Ureter (tissue), 1 donor: Measurements from ENCODE around the gene RTL1. TPM values are rescaled to one million over a fixed set of nuclear protein-coding genes. Genes with fewer than 3 reads are reported as not detected.

ENCODE experiments used
- DNase-seq: peaks from one replicate; pipeline ENCODE4 v3.0.0-alpha.2; 2020; ENCODE audit warnings: low spot score
- total RNA-seq: library from RNA; stranded (reverse); gene quantifications from one replicate; pipeline ENCODE4 v1.2.4, GENCODE V29; 2023
- donor health status: DM: yes; HTN: yes; CAD: no.

Gene RTL1
- total RNA-seq: not detected

GRCh38 chr14:100903672-100904185 is at the start of gene RTL1:
RTL1 (minus strand) TSS chr14:100903722; CDS start chr14:100884788, 18,934 bp downstream.
- DNase-seq: no peak

GRCh38 chr14:100950024-100950423 is 46.5 kb upstream of the RTL1 start:
- no peak for DNase-seq

GRCh38 chr14:100944052-100944451 is 40.5 kb upstream of the RTL1 start:
- no peak for DNase-seq

- no peak for DNase-seq
These were observed 26.7 kb upstream of the RTL1 start for GRCh38 chr14:100930270-100930669.

GRCh38 chr14:100915560-100915959 is 12.0 kb upstream of the RTL1 start:
- DNase-seq: no peak

- no peak for DNase-seq
These were observed 11.1 kb upstream of the RTL1 start for GRCh38 chr14:100914597-100915021.

GRCh38 chr14:100911665-100912316 is 8.3 kb upstream of the RTL1 start:
- no peak for DNase-seq

GRCh38 chr14:100910888-100911664 is 7.6 kb upstream of the RTL1 start:
- no peak for DNase-seq

GRCh38 chr14:100909439-100909838 is 5.9 kb upstream of the RTL1 start:
- DNase-seq: no peak

GRCh38 chr14:100907240-100907639 is 3.7 kb upstream of the RTL1 start:
- DNase-seq: no peak

GRCh38 chr14:100906420-100906819 is 2.9 kb upstream of the RTL1 start:
- no peak for DNase-seq

GRCh38 chr14:100905166-100905565 is 1.6 kb upstream of the RTL1 start:
- DNase-seq: no peak

- DNase-seq: no peak
These were observed 975 bp upstream of the RTL1 start for GRCh38 chr14:100904307-100905087.

- DNase-seq: no peak
These were observed 421 bp downstream of the RTL1 start for GRCh38 chr14:100903134-100903468.

- DNase-seq: no peak
These were observed 1.0 kb downstream of the RTL1 start for GRCh38 chr14:100902295-100903133.

- DNase-seq: no peak
These were observed 1.9 kb downstream of the RTL1 start for GRCh38 chr14:100901391-100902183.

GRCh38 chr14:100900837-100901390 is 2.6 kb downstream of the RTL1 start:
- no peak for DNase-seq

- no peak for DNase-seq
These were observed 3.4 kb downstream of the RTL1 start for GRCh38 chr14:100899884-100900771.
